GM12801 (cell line): ENCODE data around the gene A2M.

ENCODE experiments used
- CTCF ChIP-seq: IDR thresholded peaks from one replicate; pipeline ENCODE4 v1.5.1; 2011; ENCODE audit warnings: control low read depth; ENCODE audit not compliant: insufficient read length; ENCODE audit errors: extremely low read depth

A2M gene

GRCh38 chr12:9115731-9116559, at the start of gene A2M:
Gene A2M, minus strand, starts transcription at chr12:9115919. Its CDS starts 70 bp downstream, at chr12:9115849.
- no peak for TF ChIP-seq CTCF

GRCh38 chr12:9163392-9163791, 47.7 kb upstream of the A2M start:
- TF ChIP-seq CTCF, result no peak

- no peak for TF ChIP-seq CTCF
Observed at GRCh38 chr12:9156119-9156518, 40.4 kb upstream of the A2M start.

- no peak for TF ChIP-seq CTCF
Observed at GRCh38 chr12:9149372-9149771, 33.7 kb upstream of the A2M start.

- no peak for TF ChIP-seq CTCF
Observed at GRCh38 chr12:9148926-9149325, 33.2 kb upstream of the A2M start.

- no peak for TF ChIP-seq CTCF
Observed at GRCh38 chr12:9147461-9147860, 31.7 kb upstream of the A2M start.

GRCh38 chr12:9144730-9145106, 29.0 kb upstream of the A2M start:
- no peak for TF ChIP-seq CTCF
